Endodermal cell (in vitro differentiated cells): ENCODE results near the gene ITPRID2. TPM values are rescaled to one million over a fixed set of nuclear protein-coding genes. Genes with fewer than 3 reads are reported as not detected.

ENCODE experiments used
- DNase-seq: peaks from one replicate; pipeline ENCODE4 v3.0.0-alpha.2; 2017
- H3K27ac ChIP-seq: 2 replicates; pipeline ENCODE4 v1.5.1; 2013; ENCODE audit warnings: mild to moderate bottlenecking, low read depth, low read length, moderate library complexity
- H3K27me3 ChIP-seq: 2 replicates; pipeline ENCODE4 v1.6.1; 2013; ENCODE audit warnings: mild to moderate bottlenecking, low read length, moderate library complexity; ENCODE audit not compliant: insufficient read depth, control insufficient read depth, poor library complexity, severe bottlenecking
- H3K36me3 ChIP-seq: 2 replicates; pipeline ENCODE4 v1.7.0; 2013; ENCODE audit warnings: mild to moderate bottlenecking, low read length, moderate library complexity; ENCODE audit not compliant: control insufficient read depth, insufficient read depth
- H3K4me1 ChIP-seq: one replicate; pipeline ENCODE4 v1.7.0; 2013; ENCODE audit warnings: low read length; ENCODE audit not compliant: control insufficient read depth, insufficient read depth
- H3K4me3 ChIP-seq: 2 replicates; pipeline ENCODE4 v1.5.1; 2013; ENCODE audit warnings: mild to moderate bottlenecking, low read length, moderate library complexity
- H3K9ac ChIP-seq: 2 replicates; pipeline ENCODE4 v1.6.1; 2013; ENCODE audit warnings: mild to moderate bottlenecking, low read length, moderate library complexity; ENCODE audit not compliant: poor library complexity, severe bottlenecking; ENCODE audit errors: extremely low read depth
- H3K9me3 ChIP-seq: 2 replicates; pipeline ENCODE4 v1.6.1; 2013; ENCODE audit warnings: mild to moderate bottlenecking, low read length, moderate library complexity; ENCODE audit not compliant: control insufficient read depth
- H3K27ac Mint-ChIP-seq: 2 replicates; pipeline ENCODE4 v1.8.0; 2020; ENCODE audit warnings: mixed read lengths
- H3K27me3 Mint-ChIP-seq: 2 replicates; pipeline ENCODE4 v1.8.0; 2021; ENCODE audit warnings: mild to moderate bottlenecking, mixed read lengths; ENCODE audit not compliant: insufficient read depth
- H3K36me3 Mint-ChIP-seq: 2 replicates; pipeline ENCODE4 v1.8.0; 2020; ENCODE audit warnings: low read depth, mixed read lengths
- H3K4me1 Mint-ChIP-seq: 2 replicates; pipeline ENCODE4 v1.8.0; 2020; ENCODE audit warnings: mixed read lengths
- H3K4me3 Mint-ChIP-seq: 2 replicates; pipeline ENCODE4 v1.8.0; 2020; ENCODE audit warnings: mild to moderate bottlenecking, moderate library complexity, mixed read lengths
- H3K9me3 Mint-ChIP-seq: 2 replicates; pipeline ENCODE4 v1.8.0; 2020; ENCODE audit warnings: mild to moderate bottlenecking, mixed read lengths
- CTCF ChIP-seq: fragments of 200-600 bp; sonication (generic); conservative IDR thresholded peaks from 2 replicates; pipeline ENCODE4 v1.5.0; 2021; ENCODE audit warnings: antibody characterized with exemption, mild to moderate bottlenecking
- WGBS, 2 experiments: methylation state at CpG; one replicate each; pipeline versions ENCODE4 v1.1.5 to v1.1.7; 2013; ENCODE audit warnings: missing lambda C conversion rate in 2 of 2, mixed read lengths in 1 of 2; ENCODE audit not compliant: insufficient coverage in 1 of 2, insufficient read length in 1 of 2; 5-methylcytosine and 5-hydroxymethylcytosine counted together
- total RNA-seq, 2 donors: library from RNA; stranded (reverse); fragmentation: NEBNext Ultra II Directional in 1 of 2; extraction: Animal tissue kit (Norgen Biotek cat#: 25700) in 1 of 2; gene quantifications; 2 replicates in 1 of 2; 3 replicates in 1 of 2; pipeline ENCODE4 v1.2.1, GENCODE V29; 2021

Gene ITPRID2
- total RNA-seq, 2 donors from 2014 or later = 28.9 to 30.4 TPM

- H3K36me3 ChIP-seq = peaks cover 51% of the 10 kb centered on the region
- peaks cover 3% of the 10 kb centered on the region for H3K4me1 ChIP-seq
- H3K9me3 Mint-ChIP-seq = no peaks in the 10 kb centered on the region
- no peak overlapping the region for H3K27ac Mint-ChIP-seq
- WGBS, 2 experiments = 93% methylated on average over 2 of the region's 2 CpGs; no CpG with 5 or more reads in 1 of the 2 experiments
- no peak overlapping the region for H3K27ac ChIP-seq
- peaks cover 29% of the 10 kb centered on the region for H3K36me3 Mint-ChIP-seq
- H3K27me3 ChIP-seq = no peaks in the 10 kb centered on the region
- no peaks in the 10 kb centered on the region for H3K27me3 Mint-ChIP-seq
- no peak for TF ChIP-seq CTCF
- peaks cover 2% of the 10 kb centered on the region for H3K4me1 Mint-ChIP-seq
- no peak overlapping the region for H3K4me3 ChIP-seq
- no peak overlapping the region for H3K4me3 Mint-ChIP-seq
- H3K9ac ChIP-seq = no peak overlapping the region
- no peaks in the 10 kb centered on the region for H3K9me3 ChIP-seq
- DNase-seq = no peak
Observed at GRCh38 chr2:181924336-181924735, 32.8 kb downstream of the ITPRID2 start.

- H3K9ac ChIP-seq = no peak overlapping the region
- Mint-ChIP-seq H3K9me3 (no peaks in the 10 kb centered on the region), H3K4me1 (no peaks in the 10 kb centered on the region), H3K27ac (no peak overlapping the region), H3K4me3 (no peak overlapping the region), H3K27me3 (no peaks in the 10 kb centered on the region), H3K36me3 (peaks cover 3% of the 10 kb centered on the region)
- H3K9me3 ChIP-seq = no peaks in the 10 kb centered on the region
- no peak for TF ChIP-seq CTCF
- H3K27me3 ChIP-seq = no peaks in the 10 kb centered on the region
- H3K36me3 ChIP-seq = peaks cover 7% of the 10 kb centered on the region
- H3K4me3 ChIP-seq = no peak overlapping the region
- DNase-seq = no peak
- WGBS, 2 experiments = 93% methylated on average over 5 of the region's 5 CpGs; no CpG with 5 or more reads in 1 of the 2 experiments
- no peaks in the 10 kb centered on the region for H3K4me1 ChIP-seq
- no peak overlapping the region for H3K27ac ChIP-seq
Observed at GRCh38 chr2:181934694-181935093, 43.2 kb downstream of the ITPRID2 start.

GRCh38 chr2:181937473-181937872 lies 45.9 kb downstream of the ITPRID2 start:
- no peaks in the 10 kb centered on the region for H3K36me3 Mint-ChIP-seq

More at GRCh38 chr2:181937473-181937872, 45.9 kb downstream of the ITPRID2 start:
- Histone ChIP-seq H3K4me3 (no peak overlapping the region), H3K36me3 (no peaks in the 10 kb centered on the region), H3K9me3 (no peaks in the 10 kb centered on the region), H3K27ac (no peak overlapping the region), H3K9ac (no peak overlapping the region), H3K4me1 (no peaks in the 10 kb centered on the region), H3K27me3 (no peaks in the 10 kb centered on the region)
- peaks cover 2% of the 10 kb centered on the region for H3K4me1 Mint-ChIP-seq
- no peaks in the 10 kb centered on the region for H3K27me3 Mint-ChIP-seq
- 90% methylated on average over 2 of the region's 2 CpGs; no CpG with 5 or more reads in 1 of the 2 experiments for WGBS, 2 experiments
- H3K27ac Mint-ChIP-seq = no peak overlapping the region
- DNase-seq = no peak
- no peaks in the 10 kb centered on the region for H3K9me3 Mint-ChIP-seq
- no peak overlapping the region for H3K4me3 Mint-ChIP-seq
- TF ChIP-seq CTCF = no peak
